Measurements from ENCODE around the gene GMCL2.

Gene GMCL2

DNA sequence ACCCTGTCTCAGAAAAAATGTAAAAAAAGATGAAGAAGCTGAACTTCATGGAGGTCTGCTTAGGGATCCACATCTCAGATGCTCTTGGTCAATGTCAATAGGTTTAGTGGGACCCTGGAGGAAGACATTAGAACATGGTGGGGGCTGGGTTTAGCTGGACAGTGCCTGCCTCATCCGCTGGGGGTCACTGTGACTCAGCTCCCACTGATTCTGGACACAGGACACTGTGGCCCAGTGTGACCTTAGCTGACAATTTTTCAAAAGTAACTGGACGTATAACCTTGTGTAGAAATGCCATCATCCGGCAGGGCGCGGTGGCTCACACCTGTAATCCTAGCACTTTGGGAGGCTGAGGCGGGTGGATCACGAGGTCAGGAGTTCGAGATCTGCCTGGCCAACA, 9.8 kb upstream of the GMCL2 start:
- no peak for TF ChIP-seq POLR2A (IDR thresholded peaks at IDR 0.05; ENCODE audit: low read length)
- TF ChIP-seq GATA1 (IDR thresholded peaks at IDR 0.05; ENCODE audit: low read depth, low read length): no peak

DNA sequence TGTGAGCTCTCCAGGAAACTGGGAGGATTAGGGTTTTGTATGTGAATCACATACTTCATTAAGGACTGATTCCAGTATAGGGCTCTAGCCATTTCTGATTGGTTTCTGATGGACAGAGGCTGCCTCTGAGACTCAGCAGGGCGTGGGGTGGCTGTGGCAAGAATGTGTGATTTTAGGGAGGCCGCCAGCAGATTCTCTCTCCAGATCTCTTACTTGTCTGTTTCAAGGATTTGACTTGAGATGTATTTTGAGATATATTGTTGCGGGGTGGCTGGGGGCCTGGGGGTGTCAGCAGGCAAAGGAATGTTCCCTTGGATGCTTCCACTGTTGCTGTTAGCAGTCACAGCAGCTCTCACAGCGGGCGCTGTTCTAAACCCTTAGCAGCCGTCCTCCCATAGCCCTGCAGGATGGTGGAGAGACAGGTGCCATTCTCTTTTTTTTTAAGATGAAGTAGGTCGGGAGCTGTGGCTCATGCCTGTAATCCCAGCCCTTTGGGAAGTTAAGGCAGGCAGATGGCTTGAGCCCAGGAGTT, 9.2 kb upstream of the GMCL2 start:
- no peak for DNase-seq
- TF ChIP-seq POLR2A (IDR thresholded peaks at IDR 0.05; ENCODE audit: low read length) (no peak), GATA1 (IDR thresholded peaks at IDR 0.05; ENCODE audit: low read depth, low read length) (no peak)

More for the DNA sequence above, 9.8 kb upstream of the GMCL2 start:
- peak in 1 of 2 experiments; percentile 38 for DNase-seq

DNA sequence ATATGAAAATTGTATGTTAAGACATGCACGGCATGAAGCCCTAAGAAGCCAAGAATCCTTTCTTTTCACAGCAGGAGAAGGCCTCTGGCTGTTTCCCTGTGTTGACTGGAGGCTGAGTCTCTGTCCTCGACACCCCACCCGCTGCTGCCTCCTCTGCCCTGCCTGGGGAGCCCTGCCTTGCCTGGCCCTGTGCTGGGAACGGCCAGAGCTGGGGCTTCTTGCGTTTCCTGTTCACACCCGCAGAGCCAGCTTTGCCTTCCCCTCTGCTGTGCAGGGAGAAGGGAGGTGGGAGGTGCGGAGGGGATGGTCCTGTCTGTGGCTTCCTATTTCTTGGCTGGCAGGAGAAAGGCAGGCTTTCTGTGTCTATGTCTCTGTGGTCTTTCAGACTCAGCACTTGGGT, 6.9 kb upstream of the GMCL2 start:
- TF ChIP-seq GATA1 (IDR thresholded peaks at IDR 0.05; ENCODE audit: low read depth, low read length): no peak
- no peak for TF ChIP-seq POLR2A (IDR thresholded peaks at IDR 0.05; ENCODE audit: low read length)

DNA sequence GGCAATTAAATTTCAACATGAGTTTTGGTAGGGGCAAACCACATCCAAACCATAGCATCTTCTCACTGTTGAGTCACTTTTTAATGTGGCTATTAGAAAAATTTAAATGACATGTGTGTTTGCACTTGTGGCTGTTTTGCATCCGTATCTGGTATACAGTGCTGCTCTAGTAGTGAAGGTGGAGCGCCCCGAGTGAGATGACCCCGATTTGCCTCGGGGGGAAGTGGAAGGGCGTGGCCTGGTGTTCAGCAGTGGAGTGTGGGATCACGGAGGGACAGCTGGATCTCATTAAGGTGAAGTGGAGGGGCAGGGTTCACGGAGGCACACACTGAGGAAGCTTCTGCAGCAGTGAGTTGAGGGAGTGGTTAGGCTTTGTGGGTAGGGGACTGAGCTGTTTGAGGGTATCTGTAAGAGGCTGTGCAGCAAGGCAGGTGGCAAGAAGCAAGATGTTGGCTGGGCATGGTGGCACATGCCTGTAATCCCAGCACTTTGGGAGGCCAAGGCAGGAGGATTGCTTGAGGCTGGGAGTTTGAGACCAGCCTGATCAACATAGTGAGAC, 6.2 kb upstream of the GMCL2 start:
- no peak for TF ChIP-seq GATA1 (IDR thresholded peaks at IDR 0.05; ENCODE audit: low read depth, low read length)
- no peak for TF ChIP-seq POLR2A (IDR thresholded peaks at IDR 0.05; ENCODE audit: low read length)
- DNase-seq: no peak

More for the DNA sequence above, 6.9 kb upstream of the GMCL2 start:
- DNase-seq: no peak

DNA sequence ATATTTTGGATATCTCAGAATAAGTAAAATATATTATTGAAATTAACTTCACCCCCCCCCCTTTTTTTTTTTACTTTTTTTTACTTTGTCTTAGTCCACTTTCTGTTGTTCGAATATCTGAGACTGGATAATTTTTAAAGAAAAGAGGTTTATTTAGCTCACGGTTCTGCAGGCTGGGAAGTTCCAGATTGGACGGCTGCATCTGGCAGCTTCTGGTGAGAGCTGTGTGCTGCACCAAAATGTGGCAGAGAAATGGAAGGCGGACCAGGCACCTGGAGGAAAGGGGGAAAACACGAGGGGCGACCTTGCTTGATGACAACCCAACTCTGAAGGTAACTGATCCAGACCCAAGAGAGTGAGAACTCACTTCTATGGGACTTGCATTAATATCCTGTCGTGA, 5.6 kb upstream of the GMCL2 start:
- no peak for DNase-seq
- TF ChIP-seq GATA1 (IDR thresholded peaks at IDR 0.05; ENCODE audit: low read depth, low read length): no peak
- no peak for TF ChIP-seq POLR2A (IDR thresholded peaks at IDR 0.05; ENCODE audit: low read length)

DNA sequence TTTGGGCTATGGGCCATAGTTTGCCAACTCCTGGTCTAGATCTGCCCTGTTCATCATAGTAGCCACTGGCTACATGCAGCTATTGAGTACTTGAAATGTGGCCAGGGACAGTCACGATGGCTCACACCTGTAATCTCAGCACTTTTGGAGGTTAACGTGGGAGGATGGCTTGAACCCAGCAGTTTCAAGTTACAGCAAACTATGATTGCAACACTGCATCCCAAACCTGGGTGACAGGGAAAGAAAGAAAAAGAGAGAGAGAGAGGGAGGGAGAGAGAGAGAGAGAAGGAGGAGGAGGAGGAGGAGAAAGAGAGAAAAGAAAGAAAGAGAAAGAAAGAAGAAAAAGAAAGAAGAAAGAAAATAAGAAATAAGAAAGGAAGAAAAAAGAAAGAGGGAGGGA, 5.1 kb upstream of the GMCL2 start:
- no peak for TF ChIP-seq POLR2A (IDR thresholded peaks at IDR 0.05; ENCODE audit: low read length)
- no peak for TF ChIP-seq GATA1 (IDR thresholded peaks at IDR 0.05; ENCODE audit: low read depth, low read length)
- no peak for DNase-seq

DNA sequence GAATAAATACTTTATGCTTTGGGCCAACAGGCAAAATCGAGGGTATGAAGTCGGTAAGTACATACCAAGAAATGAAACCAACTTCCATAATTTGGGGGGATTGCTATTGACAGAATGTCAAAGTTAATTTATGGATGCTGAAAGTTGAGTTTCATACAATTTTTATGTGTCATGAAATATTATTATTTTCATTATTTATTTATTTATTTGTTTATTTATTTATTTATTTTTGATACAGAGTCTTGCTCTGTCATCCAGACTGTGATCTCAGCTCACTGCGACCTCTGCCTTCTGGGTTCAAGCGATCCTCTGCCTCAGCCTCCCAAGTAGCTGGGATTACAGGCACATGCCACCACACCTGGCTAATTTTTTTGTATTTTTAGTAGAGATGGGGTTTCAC, 4.5 kb upstream of the GMCL2 start:
- TF ChIP-seq GATA1 (IDR thresholded peaks at IDR 0.05; ENCODE audit: low read depth, low read length) (no peak), POLR2A (IDR thresholded peaks at IDR 0.05; ENCODE audit: low read length) (no peak)
- DNase-seq: no peak

DNA sequence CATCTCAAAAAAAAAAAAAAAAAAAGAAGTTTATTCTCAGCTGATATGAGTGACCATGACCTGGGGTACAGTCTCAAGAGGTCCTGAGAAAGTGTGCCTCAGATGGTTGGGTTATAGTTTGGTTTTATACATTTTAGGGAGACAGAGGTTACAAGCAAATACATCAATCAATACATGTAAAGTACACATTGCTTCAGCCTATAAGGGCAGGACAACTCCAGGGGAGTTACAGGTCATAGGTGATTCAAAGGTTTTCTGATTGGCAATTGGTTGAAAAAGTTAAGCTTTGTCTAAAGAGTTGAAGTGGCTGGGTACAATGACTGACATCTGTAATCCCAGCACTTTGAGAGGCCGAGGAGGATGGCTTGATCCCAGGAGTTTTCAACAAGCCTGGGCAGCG, 2.3 kb upstream of the GMCL2 start:
- TF ChIP-seq GATA1 (IDR thresholded peaks at IDR 0.05; ENCODE audit: low read depth, low read length): no peak
- TF ChIP-seq POLR2A (IDR thresholded peaks at IDR 0.05; ENCODE audit: low read length): no peak
- DNase-seq: no peak

DNA sequence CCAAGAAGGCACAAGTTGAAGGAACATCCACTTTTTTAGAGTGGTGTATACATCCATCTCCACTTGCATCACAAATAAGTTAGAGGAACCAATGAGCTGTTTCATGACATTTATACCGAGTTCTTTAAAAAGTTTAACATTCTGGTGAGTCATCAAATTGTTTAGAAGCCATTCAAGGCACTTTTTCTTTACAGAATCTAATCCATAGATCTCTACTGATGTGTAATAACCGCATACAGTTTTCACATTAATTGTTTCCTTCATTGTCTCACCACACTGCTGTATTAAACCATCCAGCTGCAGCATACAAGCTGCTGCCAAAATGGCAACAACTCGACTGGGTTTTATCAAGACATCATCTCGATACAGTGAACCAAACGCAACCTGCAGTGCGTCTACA, 744 bp downstream of the GMCL2 start:
- TF ChIP-seq POLR2A (IDR thresholded peaks at IDR 0.05; ENCODE audit: low read length): no peak
- no peak for TF ChIP-seq GATA1 (IDR thresholded peaks at IDR 0.05; ENCODE audit: low read depth, low read length)
- no peak for DNase-seq

DNA sequence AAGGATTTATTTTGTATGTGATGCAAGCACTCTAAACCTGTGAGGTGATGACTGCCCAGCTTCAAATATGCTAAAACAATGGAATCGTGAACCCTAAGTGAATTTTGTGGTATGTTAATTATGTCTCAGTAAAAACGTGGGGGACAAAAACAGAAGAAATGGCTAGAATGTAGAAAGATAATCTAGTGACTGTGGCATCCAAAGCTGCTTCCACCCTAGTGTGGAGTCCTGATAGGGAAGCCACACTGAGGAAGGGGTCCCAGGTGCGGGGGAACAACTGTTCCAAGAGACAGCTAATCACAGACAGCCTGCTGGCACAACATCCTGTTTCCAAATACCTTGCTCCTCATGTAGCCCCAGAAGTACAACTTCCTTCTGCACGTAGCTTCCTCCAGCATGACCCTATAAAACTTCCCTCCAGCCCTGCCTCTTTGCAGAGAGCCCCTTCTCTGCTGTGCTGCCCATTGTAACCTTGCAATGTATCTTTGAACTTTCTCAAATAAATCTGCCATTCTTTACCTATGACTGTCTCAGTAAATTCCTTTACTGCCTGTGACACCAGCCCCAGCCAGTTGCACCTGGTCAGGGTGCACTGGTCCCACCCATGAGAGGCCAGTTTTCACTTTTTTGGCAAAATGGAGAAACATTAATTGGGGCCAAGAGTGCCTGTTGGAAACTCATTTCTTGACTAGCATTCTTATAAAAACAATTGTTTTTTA, 4.9 kb downstream of the GMCL2 start:
- no peak for DNase-seq
- TF ChIP-seq POLR2A (IDR thresholded peaks at IDR 0.05; ENCODE audit: low read length): no peak
- TF ChIP-seq GATA1 (IDR thresholded peaks at IDR 0.05; ENCODE audit: low read depth, low read length): no peak

DNA sequence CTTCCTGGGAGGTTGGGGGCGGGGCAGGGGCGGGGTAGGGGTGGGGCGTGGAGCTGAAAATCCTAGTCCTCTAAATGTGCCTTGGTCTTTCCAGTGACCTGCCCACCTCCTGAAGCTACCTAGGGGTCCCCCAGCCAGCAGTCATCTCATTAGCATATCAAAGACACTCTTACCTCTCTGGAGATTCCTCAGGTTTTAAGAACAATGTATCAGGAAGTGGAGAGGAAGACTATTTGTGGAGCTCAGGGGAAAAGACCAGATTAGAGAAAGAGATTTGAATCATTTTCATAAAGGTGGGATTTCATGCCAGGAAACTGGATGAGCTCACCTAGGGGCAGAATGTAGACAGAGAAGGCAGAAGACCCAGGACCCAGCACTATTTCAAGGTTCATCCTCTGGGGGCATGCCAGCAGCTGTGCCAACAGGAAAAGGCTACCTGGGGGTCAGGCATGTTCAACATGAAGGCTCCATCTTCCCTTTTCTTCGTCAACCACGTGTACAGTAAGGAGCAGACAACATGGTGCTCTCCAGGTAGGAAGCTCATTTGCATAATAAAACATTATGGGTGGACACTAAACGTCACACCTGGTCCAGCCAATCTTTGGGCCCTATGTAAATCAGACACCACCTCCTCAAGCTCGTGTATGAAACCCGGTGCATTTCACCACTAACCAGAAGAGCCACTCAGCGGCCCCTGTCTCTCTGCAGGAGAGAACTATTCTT, 6.9 kb downstream of the GMCL2 start:
- no peak for DNase-seq
- no peak for TF ChIP-seq GATA1 (IDR thresholded peaks at IDR 0.05; ENCODE audit: low read depth, low read length)
- TF ChIP-seq POLR2A (IDR thresholded peaks at IDR 0.05; ENCODE audit: low read length): no peak

DNA sequence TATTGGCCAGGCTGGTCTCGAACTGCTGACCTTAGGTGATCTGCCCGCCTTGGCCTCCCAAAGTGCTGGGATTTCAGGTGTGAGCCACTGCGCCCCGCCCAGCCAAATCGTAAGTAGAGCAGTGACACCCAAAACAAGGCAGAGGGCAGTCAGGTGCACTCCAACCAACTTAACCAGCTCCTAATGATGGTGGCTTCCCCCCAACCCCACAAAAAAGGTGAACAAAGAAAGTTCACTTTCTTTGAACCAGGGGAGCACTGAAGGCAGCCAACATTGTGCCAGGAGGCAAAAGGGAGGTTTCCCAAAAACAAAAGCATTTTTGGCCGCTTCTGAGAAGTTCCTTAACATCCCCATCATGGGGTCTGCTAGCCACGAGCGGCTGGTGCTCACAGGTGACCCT, 9.6 kb downstream of the GMCL2 start:
- no peak for DNase-seq
- no peak for TF ChIP-seq GATA1 (IDR thresholded peaks at IDR 0.05; ENCODE audit: low read depth, low read length)
- TF ChIP-seq POLR2A (IDR thresholded peaks at IDR 0.05; ENCODE audit: low read length): no peak

DNA sequence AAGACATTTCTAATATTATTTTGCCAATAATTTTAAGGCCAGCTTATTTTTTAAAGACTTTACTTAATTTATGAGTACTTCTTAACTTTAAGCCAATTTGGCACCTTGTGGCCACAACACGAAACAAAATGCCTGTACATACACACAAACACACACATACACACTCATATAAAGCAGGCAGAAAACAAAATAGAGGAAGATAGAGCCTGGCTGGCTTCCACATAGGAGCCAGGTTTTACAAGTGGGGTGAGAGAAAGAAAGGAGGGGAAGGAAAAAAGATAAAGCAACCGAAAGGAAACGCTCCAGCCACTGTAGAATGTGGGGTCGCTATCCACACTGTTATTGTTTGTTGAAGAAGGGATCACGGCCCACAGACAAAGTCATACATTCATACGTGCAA, 10.4 kb downstream of the GMCL2 start:
- no peak for DNase-seq
- TF ChIP-seq POLR2A (IDR thresholded peaks at IDR 0.05; ENCODE audit: low read length): no peak
- TF ChIP-seq GATA1 (IDR thresholded peaks at IDR 0.05; ENCODE audit: low read depth, low read length): no peak

DNA sequence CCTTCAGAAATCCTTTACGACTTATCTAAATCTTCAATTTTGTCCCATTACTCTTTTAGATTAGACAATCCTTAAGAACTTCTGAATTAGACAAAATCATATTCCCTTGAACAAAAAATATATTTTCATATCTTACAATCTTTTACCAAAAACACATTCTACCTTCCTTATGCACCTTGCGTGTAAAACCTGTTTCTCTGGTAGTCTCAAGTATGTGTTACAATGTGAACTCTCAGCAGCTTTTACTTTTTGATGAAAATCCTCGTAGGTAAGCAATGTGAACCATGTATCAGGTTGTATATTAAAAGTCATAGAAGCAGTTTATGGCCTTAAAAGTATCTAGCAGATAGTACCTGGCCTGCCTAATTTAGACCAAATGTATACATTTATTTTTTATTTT, 12.7 kb downstream of the GMCL2 start:
- TF ChIP-seq GATA1 (IDR thresholded peaks at IDR 0.05; ENCODE audit: low read depth, low read length) (no peak), POLR2A (IDR thresholded peaks at IDR 0.05; ENCODE audit: low read length) (no peak)
- no peak for DNase-seq

All from erythroblast (primary cell).